BJ (cell line): ENCODE measurements around the gene PDGFB. TPM values are rescaled to one million over a fixed set of nuclear protein-coding genes. Genes with fewer than 3 reads are reported as not detected.

Experiments
- CTCF ChIA-PET: fragments of 350-600 bp; formaldehyde crosslinking; extraction: SDS; loops from one replicate; lab custom pipeline; 2021; ENCODE audit warnings: antibody characterized with exemption, inconsistent platforms; lab: Yijun Ruan, JAX
- POLR2A ChIA-PET: fragments of 300-600 bp; sonication (Branson Sonifier 250); formaldehyde crosslinking; extraction: SDS; loops from one replicate; lab custom pipeline; 2021; ENCODE audit warnings: antibody characterized with exemption; lab: Charles Lee
- DNase-seq: peaks from one replicate; pipeline ENCODE4 v3.0.0-alpha.2; 2011; ENCODE audit warnings: low read depth
- H3K27me3 ChIP-seq: 2 replicates; pipeline ENCODE4 v1.6.0; 2011; ENCODE audit warnings: low read length; ENCODE audit not compliant: control insufficient read depth, insufficient read depth
- H3K36me3 ChIP-seq: 2 replicates; pipeline ENCODE4 v1.5.1; 2011; ENCODE audit warnings: low read length; ENCODE audit not compliant: control insufficient read depth, insufficient read depth
- H3K4me3 ChIP-seq: 2 replicates; pipeline ENCODE4 v1.5.1; 2011; ENCODE audit warnings: low read depth, mild to moderate bottlenecking, control low read depth, low read length
- CTCF ChIP-seq: IDR thresholded peaks from 2 replicates; pipeline ENCODE4 v1.5.1; 2011; ENCODE audit warnings: low read depth, mild to moderate bottlenecking, control low read depth, inconsistent platforms, low read length, moderate library complexity; ENCODE audit not compliant: insufficient read depth
- polyA plus RNA-seq: library from polyadenylated mRNA; depleted of rRNA; stranded (reverse); fragments of >200 nt; gene quantifications from 2 replicates; pipeline ENCODE4 v1.2.3, GENCODE V29; 2011

Gene PDGFB
- polyA plus RNA-seq, 1 experiment, result 0.13 TPM

GRCh38 chr22:39194098-39194497 is 50.7 kb downstream of the PDGFB start:
- Histone ChIP-seq H3K36me3 (no peaks in the 10 kb centered on the region), H3K4me3 (no peak overlapping the region), H3K27me3 (no peaks in the 10 kb centered on the region)
- no peak for TF ChIP-seq CTCF
- POLR2A ChIA-PET, result no interaction called here
- no peak for DNase-seq
- CTCF ChIA-PET, result no interaction called here

- H3K36me3 ChIP-seq, result no peaks in the 10 kb centered on the region
- no peak overlapping the region for H3K4me3 ChIP-seq
- POLR2A ChIA-PET, result no interaction called here
- TF ChIP-seq CTCF, result no peak
- no peak for DNase-seq
- H3K27me3 ChIP-seq, result no peaks in the 10 kb centered on the region
- CTCF ChIA-PET, result no interaction called here
Measured at GRCh38 chr22:39188809-39189208, 56.0 kb downstream of the PDGFB start.

- peak; percentile 75 for TF ChIP-seq CTCF
- no peaks in the 10 kb centered on the region for H3K27me3 ChIP-seq
- peak; percentile 33 for DNase-seq
- H3K4me3 ChIP-seq, result no peak overlapping the region
- ChIA-PET CTCF (interaction anchor here (0.7 to 4.9 kb wide), 8 partner anchors 10 to 133 kb away, joined by 3 to 27 read pairs (median 5); partner anchors contain the start of gene RPL3), POLR2A (interaction anchor here (0.7 kb wide), 1 partner anchor 158 kb away, joined by 4 read pairs; no protein-coding TSS in a partner anchor)
- no peaks in the 10 kb centered on the region for H3K36me3 ChIP-seq
Measured at GRCh38 chr22:39185601-39186012, 59.2 kb downstream of the PDGFB start.

- ChIA-PET CTCF (interaction anchor here (1.0 to 4.9 kb wide), 9 partner anchors 9 to 316 kb away, joined by 3 to 27 read pairs (median 5); partner anchors contain the start of gene RPL3), POLR2A (no interaction called here)
- no peak for DNase-seq
- Histone ChIP-seq H3K36me3 (no peaks in the 10 kb centered on the region), H3K27me3 (no peaks in the 10 kb centered on the region), H3K4me3 (no peak overlapping the region)
- TF ChIP-seq CTCF, result no peak
Measured at GRCh38 chr22:39184586-39185577, 59.9 kb downstream of the PDGFB start.

GRCh38 chr22:39183991-39184585 is 60.7 kb downstream of the PDGFB start:
- Histone ChIP-seq H3K27me3 (no peaks in the 10 kb centered on the region), H3K4me3 (no peak overlapping the region), H3K36me3 (no peaks in the 10 kb centered on the region)
- TF ChIP-seq CTCF, result no peak
- ChIA-PET CTCF (interaction anchor here (1.1 to 4.9 kb wide), 5 partner anchors 13 to 315 kb away, joined by 3 to 27 read pairs (median 4); no protein-coding TSS in a partner anchor), POLR2A (no interaction called here)
- no peak for DNase-seq
